H1 (cell line): ENCODE data around the gene TAT. TPM values are rescaled to one million over a fixed set of nuclear protein-coding genes. Genes with fewer than 3 reads are reported as not detected.

ENCODE experiments used
- CTCF ChIA-PET: fragments of 300-600 bp; sonication (Branson Sonifier 250); formaldehyde crosslinking; loops from one replicate; lab custom pipeline; 2021; ENCODE audit not compliant: partially characterized antibody; lab: Charles Lee
- POLR2A ChIA-PET: fragments of 300-600 bp; sonication (Branson Sonifier 250); formaldehyde crosslinking; loops from one replicate; lab custom pipeline; 2021; ENCODE audit warnings: inconsistent platforms; ENCODE audit not compliant: partially characterized antibody; lab: Charles Lee
- DNase-seq, 2 experiments: peaks; one replicate each; pipeline versions ENCODE4 v3.0.0 to v3.0.0-alpha.2; 2010 to 2022; ENCODE audit warnings: low spot score in 2 of 2, low read depth in 1 of 2, mixed read lengths in 1 of 2
- FAIRE-seq: peaks from 2 replicates; lab custom pipeline; 2011; peaks lifted over from hg19 to GRCh38; lab: Jason Lieb, UNC
- H2AFZ ChIP-seq: 2 replicates; pipeline ENCODE4 v1.8.1; 2012; ENCODE audit warnings: low read length, inconsistent platforms
- H2AK5ac ChIP-seq: 2 replicates; pipeline ENCODE4 v1.6.1; 2013; ENCODE audit warnings: low read depth, low read length
- H2BK120ac ChIP-seq: replicated peaks from 2 replicates; pipeline ENCODE3; 2013; ENCODE audit warnings: low read depth, low read length, inconsistent platforms
- H2BK12ac ChIP-seq: 2 replicates; pipeline ENCODE4 v1.6.1; 2013; ENCODE audit warnings: low read depth, low read length
- H2BK15ac ChIP-seq: 2 replicates; pipeline ENCODE4 v1.6.1; 2013; ENCODE audit warnings: low read length
- H2BK20ac ChIP-seq: 2 replicates; pipeline ENCODE4 v1.6.1; 2013; ENCODE audit warnings: low read length
- H2BK5ac ChIP-seq: 2 replicates; pipeline ENCODE4 v1.6.1; 2013; ENCODE audit warnings: low read depth, low read length
- H3K14ac ChIP-seq: 2 replicates; pipeline ENCODE4 v1.6.1; 2013; ENCODE audit warnings: inconsistent platforms; ENCODE audit not compliant: insufficient read length
- H3K18ac ChIP-seq: 2 replicates; pipeline ENCODE4 v1.6.1; 2013; ENCODE audit warnings: low read length; ENCODE audit errors: extremely low read depth
- H3K23ac ChIP-seq: 2 replicates; pipeline ENCODE4 v1.6.1; 2013; ENCODE audit warnings: inconsistent platforms; ENCODE audit not compliant: insufficient read length
- H3K23me2 ChIP-seq: 2 replicates; pipeline ENCODE4 v1.6.1; 2013; ENCODE audit warnings: low read depth, low read length
- H3K27ac ChIP-seq: 2 replicates; pipeline ENCODE4 v1.6.1; 2011; ENCODE audit warnings: low read depth, low read length, inconsistent platforms
- H3K27me3 ChIP-seq, 4 experiments: replicated peaks in 1 of 4; 1 replicate in 1 of 4; 2 replicates in 3 of 4; pipeline versions ENCODE4 v1.6.1 to v1.8.1; 2011 to 2013; ENCODE audit warnings: low read length in 3 of 4, mild to moderate bottlenecking in 3 of 4, inconsistent platforms in 2 of 4, mixed read lengths in 2 of 4, moderate library complexity in 1 of 4; ENCODE audit not compliant: control insufficient read depth in 3 of 4, insufficient read depth in 3 of 4; ENCODE audit errors: extremely low read depth in 1 of 4
- H3K36me3 ChIP-seq, 4 experiments: 2 replicates each; pipeline versions ENCODE4 v1.6.1 to v1.8.1; 2011 to 2013; ENCODE audit warnings: mild to moderate bottlenecking in 4 of 4, low read length in 3 of 4, moderate library complexity in 2 of 4, control low read depth in 1 of 4, inconsistent platforms in 1 of 4; ENCODE audit not compliant: insufficient read depth in 4 of 4, control insufficient read depth in 2 of 4
- H3K4ac ChIP-seq: replicated peaks from 2 replicates; pipeline ENCODE3; 2013; ENCODE audit warnings: low read length, low read depth, mixed read lengths, inconsistent platforms; ENCODE audit not compliant: insufficient read length
- H3K4me1 ChIP-seq, 4 experiments: replicated peaks in 1 of 4; 1 replicate in 1 of 4; 2 replicates in 3 of 4; pipeline versions ENCODE4 v1.6.1 to v1.8.1; 2011 to 2013; ENCODE audit warnings: low read length in 3 of 4, inconsistent platforms in 2 of 4, mixed read lengths in 1 of 4; ENCODE audit not compliant: insufficient read depth in 4 of 4, control insufficient read depth in 3 of 4
- H3K4me2 ChIP-seq, 2 experiments: 2 replicates each; pipeline versions ENCODE4 v1.6.1 to v1.8.1; 2011 to 2013; ENCODE audit warnings: low read depth in 2 of 2, low read length in 2 of 2, control low read depth in 1 of 2, inconsistent platforms in 1 of 2, mild to moderate bottlenecking in 1 of 2; ENCODE audit not compliant: insufficient read depth in 1 of 2
- H3K4me3 ChIP-seq, 4 experiments: fragments of 200-600, 300-600 bp in 1 of 4; sonication (generic), shearing (Covaris generic), sonication (Bioruptor Twin) in 1 of 4; 2 replicates each; pipeline versions ENCODE4 v1.5.1 to v1.8.1; 2011 to 2016; ENCODE audit warnings: low read length in 4 of 4, low read depth in 3 of 4, control low read depth in 2 of 4, inconsistent platforms in 2 of 4, mild to moderate bottlenecking in 2 of 4, mixed read lengths in 1 of 4, moderate library complexity in 1 of 4; ENCODE audit not compliant: insufficient read depth in 2 of 4; ENCODE audit errors: extremely low read depth in 1 of 4
- H3K56ac ChIP-seq: replicated peaks from 2 replicates; pipeline ENCODE3; 2013; ENCODE audit warnings: low read depth, mild to moderate bottlenecking, mixed read lengths, low read length, inconsistent platforms; ENCODE audit not compliant: insufficient read length
- H3K79me1 ChIP-seq: 2 replicates; pipeline ENCODE4 v1.6.1; 2013; ENCODE audit warnings: low read depth, low read length, control low read depth
- H3K79me2 ChIP-seq, 2 experiments: 2 replicates each; pipeline versions ENCODE4 v1.6.1 to v1.8.1; 2012 to 2013; ENCODE audit warnings: low read length in 2 of 2, mild to moderate bottlenecking in 2 of 2, inconsistent platforms in 1 of 2; ENCODE audit not compliant: insufficient read depth in 2 of 2, control insufficient read depth in 1 of 2
- H3K9ac ChIP-seq, 4 experiments: replicated peaks in 1 of 4; 1 replicate in 1 of 4; 2 replicates in 3 of 4; pipeline versions ENCODE4 v1.6.1 to v1.8.1; 2011 to 2013; ENCODE audit warnings: low read depth in 3 of 4, low read length in 3 of 4, control low read depth in 2 of 4, mild to moderate bottlenecking in 2 of 4, moderate library complexity in 2 of 4, inconsistent platforms in 1 of 4; ENCODE audit errors: extremely low read depth in 1 of 4
- H3K9me3 ChIP-seq, 2 experiments: 2 replicates each; pipeline versions ENCODE4 v1.6.1 to v1.8.1; 2012 to 2013; ENCODE audit warnings: mild to moderate bottlenecking in 2 of 2, moderate library complexity in 2 of 2, control low read depth in 1 of 2, inconsistent platforms in 1 of 2, low read depth in 1 of 2, low read length in 1 of 2, mixed read lengths in 1 of 2; ENCODE audit not compliant: insufficient read depth in 2 of 2
- H4K20me1 ChIP-seq, 2 experiments: replicated peaks in 1 of 2; 2 replicates each; pipeline versions ENCODE3 to v1.8.1; 2011 to 2013; ENCODE audit warnings: inconsistent platforms in 2 of 2, low read length in 2 of 2, mild to moderate bottlenecking in 1 of 2; ENCODE audit not compliant: insufficient read depth in 2 of 2, control insufficient read depth in 1 of 2
- H4K5ac ChIP-seq: 2 replicates; pipeline ENCODE4 v1.6.1; 2013; ENCODE audit warnings: low read length, low read depth, mixed read lengths, inconsistent platforms; ENCODE audit not compliant: insufficient read length
- H4K8ac ChIP-seq: 2 replicates; pipeline ENCODE4 v1.8.0; 2013; ENCODE audit warnings: mild to moderate bottlenecking, moderate library complexity, low read length, inconsistent platforms; ENCODE audit not compliant: insufficient read depth; ENCODE audit errors: extremely low read depth
- H4K91ac ChIP-seq: replicated peaks from 2 replicates; pipeline ENCODE3; 2013; ENCODE audit warnings: low read length, mixed read lengths, inconsistent platforms; ENCODE audit not compliant: insufficient read length
- ASH2L ChIP-seq: fragments of 200-600, 300-600 bp; sonication (generic); IDR thresholded peaks from one replicate; pipeline ENCODE4 v1.7.1; 2017; ENCODE audit warnings: low read length
- EP300 ChIP-seq, 2 experiments: IDR thresholded peaks; 1 replicate in 1 of 2; 2 replicates in 1 of 2; pipeline ENCODE4 v1.6.1; 2011 to 2012; ENCODE audit warnings: low read depth in 2 of 2, low read length in 2 of 2, mild to moderate bottlenecking in 2 of 2, borderline replicate concordance in 1 of 2, inconsistent platforms in 1 of 2, moderate library complexity in 1 of 2
- GABPA ChIP-seq: IDR thresholded peaks from 2 replicates; pipeline ENCODE4 v1.6.1; 2011; ENCODE audit warnings: mild to moderate bottlenecking, low read length, moderate library complexity, borderline replicate concordance; ENCODE audit not compliant: insufficient read depth
- GTF2F1 ChIP-seq: IDR thresholded peaks from 2 replicates; pipeline ENCODE4 v1.6.1; 2012; ENCODE audit warnings: low read depth, low read length, improper control_type of control experiment, borderline replicate concordance
- HDAC2 ChIP-seq, 2 experiments: fragments of 300-600 bp in 1 of 2; sonication (generic) in 1 of 2; IDR thresholded peaks; 2 replicates each; pipeline ENCODE4 v1.6.1; 2011 to 2012; ENCODE audit warnings: low read depth in 2 of 2, low read length in 2 of 2, mild to moderate bottlenecking in 2 of 2, moderate library complexity in 2 of 2, borderline replicate concordance in 1 of 2, inconsistent platforms in 1 of 2
- KDM5A ChIP-seq: fragments of 200-600 bp; IDR thresholded peaks from 2 replicates; pipeline ENCODE4 v1.7.1; 2012; ENCODE audit warnings: mild to moderate bottlenecking, low read length, inconsistent platforms, mixed read lengths
- MAFK ChIP-seq: IDR thresholded peaks from 2 replicates; pipeline ENCODE4 v1.6.1; 2012; ENCODE audit warnings: low read depth, mild to moderate bottlenecking, improper control_type of control experiment, low read length
- NRF1 ChIP-seq: IDR thresholded peaks from 2 replicates; pipeline ENCODE4 v1.6.1; 2011; ENCODE audit warnings: mild to moderate bottlenecking, low read depth, low read length, improper control_type of control experiment
- POLR2AphosphoS5 ChIP-seq: IDR thresholded peaks from 2 replicates; pipeline ENCODE4 v1.6.1; 2011; ENCODE audit warnings: low read depth, low read length
- SAP30 ChIP-seq: fragments of 300-600 bp; sonication (generic); IDR thresholded peaks from 2 replicates; pipeline ENCODE4 v1.7.1; 2012; ENCODE audit warnings: low read length, moderate library complexity, mild to moderate bottlenecking, inconsistent platforms; ENCODE audit not compliant: insufficient read depth, insufficient replicate concordance
- SIN3A ChIP-seq, 2 experiments: IDR thresholded peaks in 1 of 2; conservative IDR thresholded peaks in 1 of 2; 2 replicates each; pipeline ENCODE4 v1.6.1; 2011 to 2012; ENCODE audit warnings: low read length in 2 of 2, improper control_type of control experiment in 1 of 2, low read depth in 1 of 2, mild to moderate bottlenecking in 1 of 2
- SIX5 ChIP-seq: IDR thresholded peaks from 2 replicates; pipeline ENCODE4 v1.6.1; 2011; ENCODE audit warnings: mild to moderate bottlenecking, low read depth, low read length
- TCF12 ChIP-seq: IDR thresholded peaks from 2 replicates; pipeline ENCODE4 v1.6.1; 2011; ENCODE audit warnings: low read depth, mild to moderate bottlenecking, low read length
- WGBS, 2 experiments: shearing (Covaris generic) in 1 of 2; methylation state at CpG; one replicate each; pipeline versions ENCODE4 v1.1.6 to v1.1.7; 2013 to 2015; ENCODE audit warnings: low lambda C conversion rate in 2 of 2, mixed read lengths in 2 of 2, inconsistent platforms in 1 of 2, low coverage in 1 of 2, missing lambda C conversion rate in 1 of 2; ENCODE audit not compliant: insufficient replicate concordance in 2 of 2, insufficient coverage in 1 of 2, insufficient read length in 1 of 2; ENCODE audit errors: extremely low coverage in 1 of 2, missing lambda C conversion rate in 1 of 2; 5-methylcytosine and 5-hydroxymethylcytosine counted together
- polyA plus RNA-seq, 7 experiments: library from polyadenylated mRNA; depleted of rRNA in 3 of 7; stranded (reverse) in 5 of 7; unstranded in 2 of 7; fragments of >200 nt in 5 of 7; fragments of 200-250 nt in 2 of 7; gene quantifications; 1 replicate in 5 of 7; 2 replicates in 1 of 7; 4 replicates in 1 of 7; pipeline versions ENCODE4 v1.2.1 to v1.2.3, GENCODE V29; 2011 to 2013; ENCODE audit warnings: missing spikeins in 2 of 7, mixed read lengths in 2 of 7
- total RNA-seq: library from RNA; stranded (reverse); fragmentation: NEBNext Ultra II Directional; extraction: Animal tissue kit (Norgen Biotek cat#: 25700); gene quantifications from 2 replicates; pipeline ENCODE4 v1.2.1, GENCODE V29; 2021

TAT gene
- total and polyA plus RNA-seq, 2 of the 8 experiments (the other 6 are each of a cell fraction or from before 2014, with no cell fraction given) = 0.03 TPM; not detected in 1

- no peak overlapping the region for H2BK12ac ChIP-seq
- 86% methylated on average over 4 of the region's 4 CpGs; no CpG with 5 or more reads in 1 of the 2 experiments for WGBS, 2 experiments
- TF ChIP-seq GABPA (no peak), POLR2AphosphoS5 (no peak), KDM5A (no peak), NRF1 (no peak), SIN3A (conservative IDR thresholded peaks at IDR 0.05 in 1 of 2, IDR thresholded peaks at IDR 0.05 in 1 of 2; ENCODE audit: low read depth in 1 of 2, low read length in 2 of 2) (no peak), TCF12 (no peak), ASH2L (no peak), MAFK (no peak), EP300 (IDR thresholded peaks at IDR 0.05; ENCODE audit: borderline replicate concordance in 1 of 2, low read depth in 2 of 2, low read length in 2 of 2) (no peak), SAP30 (no peak), SIX5 (no peak), HDAC2 (IDR thresholded peaks at IDR 0.05; ENCODE audit: borderline replicate concordance in 1 of 2, low read depth in 2 of 2, low read length in 2 of 2) (no peak), GTF2F1 (no peak)
Observed at GRCh38 chr16:71610447-71610846, 33.6 kb upstream of the TAT start.

More at GRCh38 chr16:71610447-71610846, 33.6 kb upstream of the TAT start:
- H3K79me2 ChIP-seq = no peaks in the 10 kb centered on the region
- H3K9me3 ChIP-seq = no peaks in the 10 kb centered on the region
- H2AFZ ChIP-seq = no peak overlapping the region
- H3K4me1 ChIP-seq = peaks cover 0 to 2% (median 0%) of the 10 kb centered on the region in 4 experiments; a peak in 1 of 7 replicates
- H3K23ac ChIP-seq = no peak overlapping the region
- H3K14ac ChIP-seq = no peak overlapping the region
- H3K56ac ChIP-seq = no peak overlapping the region
- no peaks in the 10 kb centered on the region for H3K79me1 ChIP-seq
- H3K36me3 ChIP-seq = no peaks in the 10 kb centered on the region
- CTCF ChIA-PET = interaction anchor here (0.6 to 6.6 kb wide), 50 partner anchors 8 to 330 kb away, joined by 3 to 140 read pairs (median 6); partner anchors contain the start of genes CHST4 and TAT
- H2BK5ac ChIP-seq = no peak overlapping the region
- no peak overlapping the region for H4K5ac ChIP-seq
- H4K8ac ChIP-seq = no peak overlapping the region
- no peak overlapping the region for H2BK20ac ChIP-seq
- no peaks in the 10 kb centered on the region for H3K27me3 ChIP-seq
- H3K4ac ChIP-seq = no peak overlapping the region
- peak overlapping the region in 1 of 4 experiments; percentile 38; a peak in 1 of 8 replicates for H3K4me3 ChIP-seq
- H3K4me2 ChIP-seq = 0 out of 4 replicates have a peak overlapping the region, but pooled peaks of 1 of the 2 experiments have one; percentile 3
- FAIRE-seq = no peak
- no peak overlapping the region for H3K18ac ChIP-seq
- H3K9ac ChIP-seq = no peak overlapping the region
- H4K20me1 ChIP-seq = peaks cover 0 to 1% of the 10 kb centered on the region in 2 experiments
- POLR2A ChIA-PET = interaction anchor here (1.0 to 2.5 kb wide), 5 partner anchors 13 to 148 kb away, joined by 3 to 11 read pairs (median 5); partner anchors contain the start of genes MARVELD3 and ZNF23
- H4K91ac ChIP-seq = no peak overlapping the region
- H2BK120ac ChIP-seq = no peak overlapping the region
- no peak overlapping the region for H3K27ac ChIP-seq
- H3K23me2 ChIP-seq = no peaks in the 10 kb centered on the region
- no peak overlapping the region for H2AK5ac ChIP-seq
- no peak for DNase-seq
- no peak overlapping the region for H2BK15ac ChIP-seq
